Motor neuron (in vitro differentiated cells): ENCODE results near the gene SEZ6L. TPM values are rescaled to one million over a fixed set of nuclear protein-coding genes. Genes with fewer than 3 reads are reported as not detected.
A peak's percentile ranks its signal among the peaks of the same experiment; 100 is the strongest.

Experiments used
- ATAC-seq, 8 experiments: fragments of 200-7000 bp; cut with Tn5 transposase; replicated peaks in 6 of 8; 2 replicates each; pipeline ENCODE4 v1.8.0; 2021; ENCODE audit warnings: mild to moderate bottlenecking in 8 of 8, moderate library complexity in 8 of 8
- H3K27ac ChIP-seq, 2 donors: fragments of 250-450 bp; sonication (Bioruptor Pico); 2 replicates each; pipeline ENCODE4 v1.9.0; 2021; ENCODE audit warnings: antibody characterized with exemption in 2 of 2, mild to moderate bottlenecking in 2 of 2, moderate library complexity in 1 of 2
- H3K4me1 ChIP-seq, 2 donors: fragments of 250-450 bp; sonication (Bioruptor Pico); replicated peaks in 1 of 2; 2 replicates each; pipeline ENCODE4 v1.6.1; 2021; ENCODE audit warnings: antibody characterized with exemption in 2 of 2, mild to moderate bottlenecking in 2 of 2, moderate library complexity in 1 of 2
- H3K4me3 ChIP-seq, 5 donors: fragments of 250-450 bp; sonication (Bioruptor Pico); 2 replicates each; pipeline ENCODE4 v1.9.0; 2021; ENCODE audit warnings: antibody characterized with exemption in 5 of 5, mild to moderate bottlenecking in 5 of 5, moderate library complexity in 4 of 5
- WGBS, 10 experiments: fragments of 450-650 bp; shearing (Covaris generic); methylation state at CpG; one replicate each; pipeline ENCODE4 v1.0.0; 2022; 5-methylcytosine and 5-hydroxymethylcytosine counted together
- in situ Hi-C, 9 experiments: fragments of 400-800 bp; cut with MboI; loops; one replicate each; pipeline ENCODE4 v1.15.0; 2021; ENCODE audit warnings: low sequenced_read_pairs in 9 of 9, low pct_unique_long_range_greater_than_20kb in 2 of 9; ENCODE audit not compliant: unreplicated experiment in 9 of 9
- total RNA-seq, 8 experiments: library from RNA; unstranded; fragments of 300-600 nt; gene quantifications; 2 replicates each; pipeline versions ENCODE4 v1.2.3 to v1.2.4, GENCODE V29; 2022

SEZ6L gene
- total RNA-seq, 8 experiments from 2014 or later, result 0.10 to 27.5 (median 3.8) TPM; not detected in 1

- H3K4me1 ChIP-seq, result peaks cover 10 to 12% of the 10 kb centered on the region in 2 donors
- in situ Hi-C loops, result no loop called here
- peak in 1 of 8 experiments; percentile 7 for ATAC-seq
- 13 to 100% (median 81%) methylated on average over 1 to 4 of the region's 5 CpGs for WGBS, 10 experiments
- no peak overlapping the region for H3K4me3 ChIP-seq
- no peak overlapping the region for H3K27ac ChIP-seq
Measured at GRCh38 chr22:26410386-26410785, 241.1 kb downstream of the SEZ6L start.

GRCh38 chr22:26414347-26414746 is 245.1 kb downstream of the SEZ6L start:
- no peak for ATAC-seq
- in situ Hi-C loops, result no loop called here
- Histone ChIP-seq H3K27ac (no peak overlapping the region), H3K4me1 (peaks cover 10 to 12% of the 10 kb centered on the region in 2 donors), H3K4me3 (no peak overlapping the region)
- 21 to 100% (median 63%) methylated on average over 1 to 3 of the region's 4 CpGs; no CpG with 5 or more reads in 3 of the 10 experiments for WGBS, 10 experiments

- Histone ChIP-seq H3K4me1 (no peaks in the 10 kb centered on the region), H3K4me3 (no peak overlapping the region), H3K27ac (no peak overlapping the region)
- in situ Hi-C loops, result no loop called here
- ATAC-seq, result no peak
- WGBS, 10 experiments, result 17 to 81% (median 57%) methylated on average over 1 to 4 of the region's 4 CpGs; no CpG with 5 or more reads in 2 of the 10 experiments
Measured at GRCh38 chr22:26416256-26416655, 247.0 kb downstream of the SEZ6L start.

GRCh38 chr22:26416670-26417276 is 247.5 kb downstream of the SEZ6L start:
- ATAC-seq, result peak; percentile 61 to 99 (median 74)

GRCh38 chr22:26417406-26417805 is 248.1 kb downstream of the SEZ6L start:
- 60 to 100% (median 70%) methylated on average over 1 to 2 of the region's 3 CpGs; no CpG with 5 or more reads in 5 of the 10 experiments for WGBS, 10 experiments
- ATAC-seq, result no peak
- Histone ChIP-seq H3K27ac (no peak overlapping the region), H3K4me3 (no peak overlapping the region), H3K4me1 (no peaks in the 10 kb centered on the region)
- in situ Hi-C loops, result no loop called here

More at GRCh38 chr22:26416670-26417276, 247.5 kb downstream of the SEZ6L start:
- Histone ChIP-seq H3K4me1 (no peaks in the 10 kb centered on the region), H3K4me3 (no peak overlapping the region), H3K27ac (no peak overlapping the region)
- in situ Hi-C loops, result no loop called here
- WGBS, 10 experiments, result 0 to 100% (median 31%) methylated on average over 1 to 5 of the region's 9 CpGs; no CpG with 5 or more reads in 2 of the 10 experiments

- Histone ChIP-seq H3K4me1 (no peaks in the 10 kb centered on the region), H3K27ac (no peak overlapping the region), H3K4me3 (no peak overlapping the region)
- WGBS, 10 experiments, result 30 to 100% (median 62%) methylated on average over 1 to 2 of the region's 3 CpGs; no CpG with 5 or more reads in 4 of the 10 experiments
- in situ Hi-C loops, result no loop called here
- no peak for ATAC-seq
Measured at GRCh38 chr22:26418620-26419019, 249.4 kb downstream of the SEZ6L start.

- ATAC-seq, result no peak
- in situ Hi-C loops, result no loop called here
- no peak overlapping the region for H3K4me3 ChIP-seq
- peaks cover 4 to 5% of the 10 kb centered on the region in 2 donors for H3K4me1 ChIP-seq
- H3K27ac ChIP-seq, result no peak overlapping the region
Measured at GRCh38 chr22:26426924-26427323, 257.7 kb downstream of the SEZ6L start.

- 0 to 5% (median 4%) methylated on average over 9 to 25 of the region's 96 CpGs; no CpG with 5 or more reads in 2 of the 10 experiments for WGBS, 10 experiments
Measured at GRCh38 chr22:26428515-26429457, 259.5 kb downstream of the SEZ6L start, which contains the start of gene ASPHD2. TSS of gene ASPHD2 (plus strand) at chr22:26429260. CDS start at chr22:26433616, 4,356 bp downstream.

GRCh38 chr22:26429458-26430286 is 260.4 kb downstream of the SEZ6L start:
- H3K4me3 ChIP-seq, result peak overlapping the region; percentile 52 to 79 (median 73)
- H3K27ac ChIP-seq, result no peak overlapping the region
- in situ Hi-C loops, result no loop called here
- 0 to 100% methylated on average over 1 of the region's 50 CpGs; no CpG with 5 or more reads in 8 of the 10 experiments for WGBS, 10 experiments
- ATAC-seq, result peak in 4 of 8 experiments; percentile 5 to 48 (median 22)
- peaks cover 4 to 5% of the 10 kb centered on the region in 2 donors for H3K4me1 ChIP-seq

More at GRCh38 chr22:26428515-26429457, 259.5 kb downstream of the SEZ6L start, which contains the start of gene ASPHD2:
- Histone ChIP-seq H3K4me3 (peak within 1 kb of the TSS; percentile 52 to 79 (median 73)), H3K27ac (no peak within 1 kb of the TSS), H3K4me1 (peaks cover 4 to 5% of the 10 kb centered on the region in 2 donors)
- in situ Hi-C loops, result no loop called here
- ATAC-seq, result peak; percentile 85 to 93 (median 90)

- in situ Hi-C loops, result no loop called here
- Histone ChIP-seq H3K27ac (no peak overlapping the region), H3K4me3 (no peak overlapping the region), H3K4me1 (peaks cover 4 to 5% of the 10 kb centered on the region in 2 donors)
- WGBS, 10 experiments, result 49 to 92% (median 79%) methylated on average over 1 to 2 of the region's 2 CpGs; no CpG with 5 or more reads in 4 of the 10 experiments
- ATAC-seq, result no peak
Measured at GRCh38 chr22:26430600-26430999, 261.3 kb downstream of the SEZ6L start.

GRCh38 chr22:26431261-26431995 is 262.2 kb downstream of the SEZ6L start:
- Histone ChIP-seq H3K4me1 (peaks cover 4 to 5% of the 10 kb centered on the region in 2 donors), H3K4me3 (no peak overlapping the region), H3K27ac (no peak overlapping the region)
- WGBS, 10 experiments, result 30 to 100% (median 87%) methylated on average over 1 to 12 of the region's 13 CpGs; no CpG with 5 or more reads in 1 of the 10 experiments
- in situ Hi-C loops, result no loop called here
- no peak for ATAC-seq
